Thymus (tissue), 14 donors: ENCODE results near the gene S100A12. TPM values are rescaled to one million over a fixed set of nuclear protein-coding genes. Genes with fewer than 3 reads are reported as not detected.
"Not testable (repeated sequence)": the region's sequence is repeated elsewhere in the genome, so short reads cannot be mapped to it uniquely, and the experiment has no call there.

Source experiments
- DNase-seq, 9 donors: peaks; one replicate each; pipeline ENCODE4 v3.0.0-alpha.2; 2013; ENCODE audit warnings: low spot score in 9 of 9, low read depth in 6 of 9, missing footprints in 1 of 9
- H3K27ac ChIP-seq, 2 donors: one replicate each; pipeline ENCODE4 v1.5.1; 2013; ENCODE audit warnings: control low read depth in 1 of 2, low read depth in 1 of 2, low read length in 1 of 2, mild to moderate bottlenecking in 1 of 2, moderate library complexity in 1 of 2
- H3K27me3 ChIP-seq, 2 donors: one replicate each; pipeline ENCODE4 v1.5.1; 2013; ENCODE audit warnings: low read length in 1 of 2; ENCODE audit not compliant: control insufficient read depth in 2 of 2, insufficient read depth in 1 of 2
- H3K36me3 ChIP-seq, 2 donors: one replicate each; pipeline ENCODE4 v1.5.1; 2013; ENCODE audit warnings: low read length in 1 of 2, mild to moderate bottlenecking in 1 of 2, moderate library complexity in 1 of 2; ENCODE audit not compliant: control insufficient read depth in 2 of 2, insufficient read depth in 2 of 2
- H3K4me1 ChIP-seq, 2 donors: one replicate each; pipeline ENCODE4 v1.5.1; 2013; ENCODE audit warnings: low read length in 2 of 2; ENCODE audit not compliant: control insufficient read depth in 2 of 2, insufficient read depth in 2 of 2
- H3K4me3 ChIP-seq, 2 donors: one replicate each; pipeline ENCODE4 v1.5.1; 2013; ENCODE audit warnings: low read length in 2 of 2, control low read depth in 1 of 2, mild to moderate bottlenecking in 1 of 2
- H3K9me3 ChIP-seq, 2 donors: one replicate each; pipeline ENCODE4 v1.5.1; 2013; ENCODE audit warnings: low read length in 1 of 2, mild to moderate bottlenecking in 1 of 2; ENCODE audit not compliant: control insufficient read depth in 2 of 2, insufficient read depth in 1 of 2
- WGBS: extraction: QIAGEN DNeasy Blood & Tissue Kit; methylation state at CpG from one replicate; pipeline ENCODE4 v1.1.7; 2013; 5-methylcytosine and 5-hydroxymethylcytosine counted together
- long read RNA-seq, 10 donors: transcript quantifications; one replicate each; lab custom pipeline, GENCODE V29; 2026
- polyA plus RNA-seq: library from polyadenylated mRNA; stranded (reverse); fragments of 200-250 nt; gene quantifications from one replicate; pipeline ENCODE4 v1.2.3, GENCODE V29; 2013
- total RNA-seq: library from RNA; stranded (reverse); fragments of 120-200 nt; gene quantifications from one replicate; pipeline ENCODE4 v1.2.4, GENCODE V29; 2013
- donor health status: healthy.

S100A12 gene
- 35.8 TPM for total RNA-seq
- polyA plus RNA-seq, result 29.1 TPM
- long read RNA-seq, donor 1, partial matches to known transcripts, result 0 of 1 reads
- long read RNA-seq, donor 1, other reads (novel, unspliced or antisense), result 0 of 1 reads
- long read RNA-seq, donor 2, transcript S100A12-201 (3 exons, 518 nt), result major isoform, 6 of 6 reads
- long read RNA-seq, donor 2, partial matches to known transcripts, result 0 of 6 reads
- long read RNA-seq, donor 2, other reads (novel, unspliced or antisense), result 0 of 6 reads
- long read RNA-seq, donor 3, partial matches to known transcripts, result 0 of 4 reads
- long read RNA-seq, donor 3, other reads (novel, unspliced or antisense), result 0 of 4 reads
- long read RNA-seq, donor 4, transcript S100A12-201 (3 exons, 518 nt), result major isoform, 5 of 5 reads
- long read RNA-seq, donor 4, partial matches to known transcripts, result 0 of 5 reads
- long read RNA-seq, donor 4, other reads (novel, unspliced or antisense), result 0 of 5 reads
- long read RNA-seq, donor 5, transcript S100A12-201 (3 exons, 518 nt), result major isoform, 38 of 50 reads
- long read RNA-seq, donor 5, partial matches to known transcripts, result 12 of 50 reads
- long read RNA-seq, donor 5, other reads (novel, unspliced or antisense), result 0 of 50 reads
- long read RNA-seq, donor 6, partial matches to known transcripts, result 0 of 4 reads
- long read RNA-seq, donor 6, other reads (novel, unspliced or antisense), result 0 of 4 reads
- long read RNA-seq, donor 7, transcript S100A12-201 (3 exons, 518 nt), result major isoform, 9 of 9 reads
- long read RNA-seq, donor 7, partial matches to known transcripts, result 0 of 9 reads
- long read RNA-seq, donor 7, other reads (novel, unspliced or antisense), result 0 of 9 reads
- long read RNA-seq, donor 8, result 0 reads
- long read RNA-seq, donor 9, transcript S100A12-201 (3 exons, 518 nt), result major isoform, 8 of 8 reads
- long read RNA-seq, donor 9, partial matches to known transcripts, result 0 of 8 reads
- long read RNA-seq, donor 9, other reads (novel, unspliced or antisense), result 0 of 8 reads
- long read RNA-seq, donor 10, transcript S100A12-201 (3 exons, 518 nt), result major isoform, 8 of 8 reads
- long read RNA-seq, donor 10, partial matches to known transcripts, result 0 of 8 reads
- long read RNA-seq, donor 10, other reads (novel, unspliced or antisense), result 0 of 8 reads

- Histone ChIP-seq H3K4me3 (no peak within 1 kb of the TSS), H3K27me3 (no peaks in the 10 kb centered on the region), H3K36me3 (no peaks in the 10 kb centered on the region), H3K9me3 (no peaks in the 10 kb centered on the region), H3K27ac (no peak within 1 kb of the TSS), H3K4me1 (no peaks in the 10 kb centered on the region)
- no peak for DNase-seq
- 97% methylated on average over 1 of the region's 1 CpG for WGBS
These were observed at the start of gene S100A12 for GRCh38 chr1:153375511-153375910. Gene S100A12, minus strand, starts transcription at chr1:153375621. Its CDS starts 1,029 bp downstream, at chr1:153374592.

GRCh38 chr1:153422450-153423068 is 47.1 kb upstream of the S100A12 start:
- H3K27me3 ChIP-seq, result no peaks in the 10 kb centered on the region
- no peaks in the 10 kb centered on the region for H3K4me1 ChIP-seq
- no peak overlapping the region for H3K4me3 ChIP-seq
- H3K36me3 ChIP-seq, result no peaks in the 10 kb centered on the region
- no peaks in the 10 kb centered on the region for H3K9me3 ChIP-seq
- DNase-seq, result peak; percentile 41 to 86 (median 71)
- H3K27ac ChIP-seq, result no peak overlapping the region
- 11% methylated on average over 6 of the region's 6 CpGs for WGBS

DNA sequence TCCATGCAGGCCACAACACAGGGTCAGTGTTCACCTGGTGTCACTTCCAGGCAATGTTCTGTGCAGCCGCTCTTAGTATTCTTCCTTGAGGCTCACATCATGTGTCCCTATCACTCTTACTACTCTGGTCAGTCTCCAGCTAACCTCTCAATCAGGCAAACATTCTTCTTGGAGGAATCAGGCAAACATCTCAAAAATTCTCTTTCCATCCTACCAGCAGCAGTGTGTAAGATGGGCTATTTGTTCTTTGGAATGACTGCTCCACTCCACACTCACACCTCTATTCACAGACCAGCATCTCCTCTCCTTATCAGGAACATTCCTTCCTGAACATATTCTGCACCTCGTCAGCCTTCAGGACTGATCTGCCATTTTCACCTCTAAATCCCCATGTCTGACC is 44.9 kb upstream of the S100A12 start:
- no peak overlapping the region for H3K4me3 ChIP-seq
- no peaks in the 10 kb centered on the region for H3K9me3 ChIP-seq
- no peak overlapping the region for H3K27ac ChIP-seq
- 88% methylated on average over 2 of the region's 2 CpGs for WGBS
- no peak for DNase-seq
- no peaks in the 10 kb centered on the region for H3K4me1 ChIP-seq
- no peaks in the 10 kb centered on the region for H3K36me3 ChIP-seq
- H3K27me3 ChIP-seq, result no peaks in the 10 kb centered on the region

DNA sequence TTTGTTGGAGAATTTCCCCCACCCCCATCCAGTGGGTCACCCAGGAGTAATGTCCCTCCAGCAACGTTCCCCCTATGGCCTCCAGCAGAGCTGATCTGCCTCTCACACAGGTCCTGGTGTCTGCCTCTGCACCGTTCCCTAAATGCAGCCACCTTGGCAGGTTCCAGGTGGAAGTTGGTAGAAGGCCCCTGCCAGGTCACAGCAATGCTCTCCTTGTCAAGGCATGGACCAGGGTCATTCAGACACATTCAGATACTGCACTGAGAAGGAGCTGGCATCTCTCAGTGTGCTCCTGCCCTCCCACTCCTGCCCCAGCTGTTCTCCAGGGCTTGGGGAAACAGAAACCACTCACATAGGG is 44.0 kb upstream of the S100A12 start:
- DNase-seq, H3K36me3 ChIP-seq, H3K27ac ChIP-seq, H3K4me3 ChIP-seq, H3K9me3 ChIP-seq, H3K4me1 ChIP-seq, H3K27me3 ChIP-seq: not testable (repeated sequence)
- WGBS, result 71% methylated on average over 2 of the region's 2 CpGs

- not testable (repeated sequence) for H3K27ac ChIP-seq, H3K9me3 ChIP-seq, H3K4me3 ChIP-seq, DNase-seq, H3K4me1 ChIP-seq, H3K36me3 ChIP-seq, H3K27me3 ChIP-seq
- 79% methylated on average over 7 of the region's 7 CpGs for WGBS
These were observed 43.5 kb upstream of the S100A12 start for GRCh38 chr1:153418758-153419435.

DNA sequence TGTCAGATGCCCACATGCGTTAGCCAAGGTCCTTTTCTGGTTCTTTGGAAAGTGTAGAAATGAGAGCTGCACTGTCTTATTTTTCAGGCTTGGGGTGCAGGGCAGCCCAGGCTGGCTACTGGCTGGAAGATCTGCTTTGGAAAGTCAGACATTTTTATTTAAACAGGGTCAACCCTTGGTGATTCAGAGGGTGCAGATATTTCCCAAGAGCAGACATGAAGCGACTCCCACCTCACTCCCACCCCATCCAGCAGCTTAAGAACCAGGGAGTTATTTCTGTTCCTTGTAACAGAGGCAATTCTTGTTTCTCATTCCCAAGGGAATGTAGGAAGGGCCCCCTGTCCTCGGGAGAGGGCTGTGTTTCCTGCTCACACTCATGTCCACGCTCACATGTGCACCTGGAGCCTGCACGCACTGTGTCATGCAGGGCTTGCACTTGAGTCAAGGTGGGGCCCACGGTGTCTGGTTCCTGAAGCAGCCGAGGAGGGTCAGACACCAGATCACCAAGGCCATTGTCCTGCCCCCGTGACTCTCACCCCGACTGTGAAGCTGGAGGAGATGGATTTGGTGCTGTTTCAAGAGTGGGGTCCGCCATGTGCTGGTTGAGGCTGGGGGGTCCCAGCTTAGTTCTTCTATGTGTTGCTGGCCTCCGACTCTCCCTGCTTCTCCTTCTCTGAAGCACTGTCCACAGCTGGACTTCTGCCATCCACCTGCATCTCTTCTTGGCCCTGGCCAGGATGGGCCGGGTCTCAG is 41.9 kb upstream of the S100A12 start:
- no peaks in the 10 kb centered on the region for H3K36me3 ChIP-seq
- H3K9me3 ChIP-seq, result no peaks in the 10 kb centered on the region
- no peak overlapping the region for H3K27ac ChIP-seq
- 89% methylated on average over 12 of the region's 12 CpGs for WGBS
- no peaks in the 10 kb centered on the region for H3K27me3 ChIP-seq
- no peaks in the 10 kb centered on the region for H3K4me1 ChIP-seq
- no peak for DNase-seq
- H3K4me3 ChIP-seq, result no peak overlapping the region

GRCh38 chr1:153415850-153416570 is 40.6 kb upstream of the S100A12 start, which contains the start of gene S100A7A:
Gene S100A7A, plus strand, starts transcription at chr1:153416520. Its CDS starts 1,563 bp downstream, at chr1:153418083.
- DNase-seq, result no peak
- Histone ChIP-seq H3K4me1 (no peaks in the 10 kb centered on the region), H3K36me3 (no peaks in the 10 kb centered on the region), H3K4me3 (no peak within 1 kb of the TSS), H3K9me3 (no peaks in the 10 kb centered on the region), H3K27ac (no peak within 1 kb of the TSS), H3K27me3 (no peaks in the 10 kb centered on the region)
- 77% methylated on average over 6 of the region's 6 CpGs for WGBS
